ENCODE data around the gene IGSF21. TPM values are rescaled to one million over a fixed set of nuclear protein-coding genes. Genes with fewer than 3 reads are reported as not detected.

IGSF21 gene
- total RNA-seq, 1 experiment from 2014 or later = 5.2 TPM

DNA sequence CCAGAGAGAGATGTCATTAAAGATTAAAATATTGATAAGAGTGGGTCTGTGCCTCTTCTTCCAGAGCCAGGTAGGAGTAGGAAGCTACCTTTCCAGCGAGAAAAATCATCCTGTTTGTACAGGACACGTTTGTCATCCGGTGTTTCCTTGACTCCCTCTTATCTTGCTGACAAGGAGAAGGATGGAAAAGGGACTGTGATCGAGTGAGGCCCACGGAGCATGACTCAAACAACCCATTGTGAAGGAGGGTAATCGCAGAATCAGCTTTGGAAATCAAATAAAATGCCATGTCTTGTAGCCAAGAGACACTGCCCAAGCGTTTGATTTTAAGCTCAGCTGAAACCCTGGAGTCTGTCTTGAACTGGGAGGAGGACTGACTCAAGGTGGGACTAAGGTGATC, 97.7 kb downstream of the IGSF21 start:
- Histone ChIP-seq H3K18ac (ENCODE audit: insufficient read length, low read depth, low read length) (no peak overlapping the region), H3T11ph (ENCODE audit: low read length) (no peak overlapping the region), H4K8ac (replicated peaks; ENCODE audit: insufficient read length, low read depth, low read length) (no peak overlapping the region), H4K91ac (ENCODE audit: insufficient read length, low read depth, low read length) (no peak overlapping the region), H3K79me2 (ENCODE audit: insufficient read depth, low read length) (no peaks in the 10 kb centered on the region), H3K23ac (ENCODE audit: insufficient read length, low read depth, low read length) (no peak overlapping the region), H3K79me1 (ENCODE audit: insufficient read depth, low read depth, low read length, poor library complexity, severe bottlenecking) (no peaks in the 10 kb centered on the region), H4K5ac (ENCODE audit: insufficient read length, low read depth, low read length) (no peak overlapping the region), H2AK5ac (ENCODE audit: insufficient read length, low read length) (no peak overlapping the region), H4K20me1 (ENCODE audit: control insufficient read depth, insufficient read depth, insufficient read length) (no peaks in the 10 kb centered on the region), H3K27me3 (ENCODE audit: insufficient read depth, low read length) (no peaks in the 10 kb centered on the region), H2BK12ac (ENCODE audit: insufficient read length, low read depth, low read length) (no peak overlapping the region), H3K9ac (ENCODE audit: extremely low read depth, insufficient read length, low read length) (no peak overlapping the region), H2BK120ac (ENCODE audit: low read depth, low read length, poor library complexity, severe bottlenecking) (no peak overlapping the region), H3K23me2 (ENCODE audit: insufficient read length, low read depth, low read length, poor library complexity, severe bottlenecking) (no peaks in the 10 kb centered on the region), H2AFZ (ENCODE audit: low read length) (no peak overlapping the region), H2BK5ac (ENCODE audit: insufficient read length, low read length) (no peak overlapping the region), H3K14ac (ENCODE audit: insufficient read depth, low read length) (no peak overlapping the region), H3K4ac (ENCODE audit: low read depth, low read length) (no peak overlapping the region), H3K4me1 (ENCODE audit: insufficient read depth, low read length) (peaks cover 7% of the 10 kb centered on the region; the same call in 1 of the 2 replicates), H3K9me3 (ENCODE audit: control insufficient read depth, low read depth, low read length) (no peaks in the 10 kb centered on the region), H2BK20ac (ENCODE audit: low read depth, low read length, poor library complexity, severe bottlenecking) (no peak overlapping the region), H2BK15ac (ENCODE audit: low read depth, low read length) (no peak overlapping the region), H3K56ac (ENCODE audit: insufficient read length, low read depth, low read length) (no peak overlapping the region), H3K4me2 (ENCODE audit: insufficient read depth, insufficient read length, low read length) (no peak overlapping the region), H3K27ac (ENCODE audit: insufficient read length, low read depth, low read length) (no peak overlapping the region)
- WGBS (ENCODE audit: extremely low coverage, insufficient read length, low lambda C conversion rate) = no CpG with 5 or more reads among the region's 7 CpGs
- Mint-ChIP-seq H3K4me1 (peaks cover 24 to 34% of the 10 kb centered on the region in 2 experiments), H3K27ac (no peak overlapping the region), H3K27me3 (ENCODE audit: low read depth) (no peaks in the 10 kb centered on the region; the same call in 1 of the 2 replicates), H3K9me3 (peaks cover 3 to 8% of the 10 kb centered on the region in 2 experiments; a peak in 2 of 5 replicates), H3K36me3 (ENCODE audit: insufficient read depth in 1 of 3, low read depth in 3 of 3) (peaks cover 3 to 9% (median 3%) of the 10 kb centered on the region in 3 experiments; a peak in 4 of 7 replicates), H3K4me3 (no peak overlapping the region)
- DNase-seq = no peak
- TF ChIP-seq, protein P1, sequence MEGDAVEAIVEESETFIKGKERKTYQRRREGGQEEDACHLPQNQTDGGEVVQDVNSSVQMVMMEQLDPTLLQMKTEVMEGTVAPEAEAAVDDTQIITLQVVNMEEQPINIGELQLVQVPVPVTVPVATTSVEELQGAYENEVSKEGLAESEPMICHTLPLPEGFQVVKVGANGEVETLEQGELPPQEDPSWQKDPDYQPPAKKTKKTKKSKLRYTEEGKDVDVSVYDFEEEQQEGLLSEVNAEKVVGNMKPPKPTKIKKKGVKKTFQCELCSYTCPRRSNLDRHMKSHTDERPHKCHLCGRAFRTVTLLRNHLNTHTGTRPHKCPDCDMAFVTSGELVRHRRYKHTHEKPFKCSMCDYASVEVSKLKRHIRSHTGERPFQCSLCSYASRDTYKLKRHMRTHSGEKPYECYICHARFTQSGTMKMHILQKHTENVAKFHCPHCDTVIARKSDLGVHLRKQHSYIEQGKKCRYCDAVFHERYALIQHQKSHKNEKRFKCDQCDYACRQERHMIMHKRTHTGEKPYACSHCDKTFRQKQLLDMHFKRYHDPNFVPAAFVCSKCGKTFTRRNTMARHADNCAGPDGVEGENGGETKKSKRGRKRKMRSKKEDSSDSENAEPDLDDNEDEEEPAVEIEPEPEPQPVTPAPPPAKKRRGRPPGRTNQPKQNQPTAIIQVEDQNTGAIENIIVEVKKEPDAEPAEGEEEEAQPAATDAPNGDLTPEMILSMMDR (conservative IDR thresholded peaks at IDR 0.05) = no peak

All from H9 (cell line).